NCI-H1105 (cell line): ENCODE results near the gene EHMT1.
"Not testable (repeated sequence)": the region's sequence is repeated elsewhere in the genome, so short reads cannot be mapped to it uniquely, and the experiment has no call there.

Experiments used
- DNase-seq: peaks from one replicate; lab custom pipeline; 2025; lab: John Stamatoyannopoulos, UW

EHMT1 gene

GRCh38 chr9:137720571-137721110 is 101.8 kb downstream of the EHMT1 start:
- no peak for DNase-seq

GRCh38 chr9:137721479-137721878 is 102.7 kb downstream of the EHMT1 start:
- no peak for DNase-seq

GRCh38 chr9:137721899-137722298 is 103.1 kb downstream of the EHMT1 start:
- no peak for DNase-seq

- DNase-seq = no peak
These were observed 103.7 kb downstream of the EHMT1 start for GRCh38 chr9:137722481-137722880.

GRCh38 chr9:137723356-137723755 is 104.6 kb downstream of the EHMT1 start:
- not testable (repeated sequence) for DNase-seq

- no peak for DNase-seq
These were observed 105.1 kb downstream of the EHMT1 start for GRCh38 chr9:137723783-137724445.

GRCh38 chr9:137724818-137725240 is 106.0 kb downstream of the EHMT1 start:
- DNase-seq = no peak

GRCh38 chr9:137725598-137725997 is 106.8 kb downstream of the EHMT1 start:
- no peak for DNase-seq

GRCh38 chr9:137726336-137726735 is 107.5 kb downstream of the EHMT1 start:
- not testable (repeated sequence) for DNase-seq

- no peak for DNase-seq
These were observed 108.0 kb downstream of the EHMT1 start for GRCh38 chr9:137726764-137727163.

- no peak for DNase-seq
These were observed 108.9 kb downstream of the EHMT1 start for GRCh38 chr9:137727716-137728115.

GRCh38 chr9:137728444-137729311 is 109.9 kb downstream of the EHMT1 start:
- DNase-seq = no peak

- no peak for DNase-seq
These were observed 112.6 kb downstream of the EHMT1 start for GRCh38 chr9:137731216-137731946.

- no peak for DNase-seq
These were observed 113.4 kb downstream of the EHMT1 start for GRCh38 chr9:137731947-137732813.

GRCh38 chr9:137733429-137733828 is 114.6 kb downstream of the EHMT1 start:
- DNase-seq = no peak

- no peak for DNase-seq
These were observed 115.4 kb downstream of the EHMT1 start for GRCh38 chr9:137734181-137734580.

GRCh38 chr9:137738182-137738696 is 119.4 kb downstream of the EHMT1 start:
- not testable (repeated sequence) for DNase-seq

GRCh38 chr9:137738703-137739102 is 119.9 kb downstream of the EHMT1 start:
- no peak for DNase-seq

- DNase-seq = no peak
These were observed 120.8 kb downstream of the EHMT1 start for GRCh38 chr9:137739371-137740309.

- DNase-seq = no peak
These were observed 121.5 kb downstream of the EHMT1 start for GRCh38 chr9:137740312-137740711.
